Caki2 (cell line): ENCODE results near the gene RNPS1. TPM values are rescaled to one million over a fixed set of nuclear protein-coding genes. Genes with fewer than 3 reads are reported as not detected.

Experiments used
- DNase-seq: peaks from one replicate; pipeline ENCODE4 v3.0.0-alpha.2; 2015; ENCODE audit warnings: low read depth
- in situ Hi-C: cut with HindIII; loops from 2 replicates; pipeline ENCODE4 v1.10.0; 2016; ENCODE audit warnings: low sequenced_read_pairs, low pct_unique_long_range_greater_than_20kb, mixed read lengths
- total RNA-seq: library from RNA; depleted of rRNA; stranded (reverse); fragments of >200 nt; shearing (Covaris generic); gene quantifications from 2 replicates; pipeline ENCODE4 v1.2.3, GENCODE V29; 2014; ENCODE audit warnings: low replicate concordance

RNPS1 gene
- total RNA-seq, 1 experiment from 2014 or later = 155 TPM

- no peak for DNase-seq
- in situ Hi-C loops = no loop called here
Measured at GRCh38 chr16:2284797-2285576, 17.1 kb upstream of the RNPS1 start.

GRCh38 chr16:2284001-2284770, 16.3 kb upstream of the RNPS1 start:
- no peak for DNase-seq
- in situ Hi-C loops = no loop called here

GRCh38 chr16:2282866-2283555, 15.1 kb upstream of the RNPS1 start:
- no peak for DNase-seq
- in situ Hi-C loops = no loop called here

GRCh38 chr16:2282262-2282661, 14.3 kb upstream of the RNPS1 start:
- in situ Hi-C loops = no loop called here
- no peak for DNase-seq

- no peak for DNase-seq
- in situ Hi-C loops = no loop called here
Measured at GRCh38 chr16:2280981-2281542, 13.1 kb upstream of the RNPS1 start.

GRCh38 chr16:2280461-2280860, 12.5 kb upstream of the RNPS1 start:
- in situ Hi-C loops = no loop called here
- no peak for DNase-seq

GRCh38 chr16:2278956-2279800, 11.3 kb upstream of the RNPS1 start:
- DNase-seq = no peak
- in situ Hi-C loops = no loop called here

- in situ Hi-C loops = no loop called here
- no peak for DNase-seq
Measured at GRCh38 chr16:2278272-2278608, 10.3 kb upstream of the RNPS1 start.

GRCh38 chr16:2277466-2278271, 9.7 kb upstream of the RNPS1 start:
- in situ Hi-C loops = no loop called here
- no peak for DNase-seq

GRCh38 chr16:2276368-2277195, 8.7 kb upstream of the RNPS1 start:
- no peak for DNase-seq
- in situ Hi-C loops = no loop called here

GRCh38 chr16:2275476-2276367, 7.8 kb upstream of the RNPS1 start:
- no peak for DNase-seq
- in situ Hi-C loops = no loop called here

GRCh38 chr16:2273931-2274330, 6.0 kb upstream of the RNPS1 start:
- in situ Hi-C loops = no loop called here
- no peak for DNase-seq

- in situ Hi-C loops = no loop called here
- DNase-seq = no peak
Measured at GRCh38 chr16:2273484-2273883, 5.6 kb upstream of the RNPS1 start.

- in situ Hi-C loops = no loop called here
- no peak for DNase-seq
Measured at GRCh38 chr16:2271848-2272461, 4.0 kb upstream of the RNPS1 start.
